K562 (cell line): ENCODE results near the gene EGFL7. TPM values are rescaled to one million over a fixed set of nuclear protein-coding genes. Genes with fewer than 3 reads are reported as not detected.

Experiments
- CBX3 ChIP-seq, 2 experiments: IDR thresholded peaks; 1 replicate in 1 of 2; 2 replicates in 1 of 2; pipeline ENCODE4 v1.6.1; 2012; ENCODE audit warnings: inconsistent platforms in 2 of 2, low read length in 2 of 2, borderline replicate concordance in 1 of 2, control low read depth in 1 of 2
- DNMT1 ChIP-seq: fragments of 450-650 bp; IDR thresholded peaks from 2 replicates; pipeline ENCODE4 v1.6.1; 2016; ENCODE audit warnings: antibody characterized with exemption, mild to moderate bottlenecking
- RHOXF2B ChIP-seq: fragments of 250-450 bp; sonication (Bioruptor Pico); conservative IDR thresholded peaks from 2 replicates; pipeline ENCODE4 v1.5.1; 2021
- TCF7 ChIP-seq: sonication (generic); IDR thresholded peaks from 2 replicates; pipeline ENCODE4 v1.6.1; 2016; ENCODE audit warnings: antibody characterized with exemption, borderline replicate concordance
- TCF7L2 ChIP-seq: fragments of 150-350 bp; IDR thresholded peaks from 2 replicates; pipeline ENCODE4 v1.6.1; 2016; ENCODE audit warnings: low read depth, mild to moderate bottlenecking, low read length, moderate library complexity
- ZFPM2 ChIP-seq: fragments of 250-450 bp; sonication (Bioruptor Pico); IDR thresholded peaks from 2 replicates; pipeline ENCODE4 v1.5.1; 2022; ENCODE audit warnings: mild to moderate bottlenecking
- ZNF124 ChIP-seq: sonication (generic); formaldehyde crosslinking; IDR thresholded peaks from 2 replicates; pipeline ENCODE4 v1.8.1; 2022; ENCODE audit warnings: missing genetic modification reagents
- ZNF140 ChIP-seq: fragments of 250-450 bp; sonication (Bioruptor Pico); IDR thresholded peaks from 2 replicates; pipeline ENCODE4 v1.8.0; 2021; ENCODE audit warnings: moderate library complexity, mild to moderate bottlenecking, inconsistent platforms
- ZNF354B ChIP-seq: fragments of 250-450 bp; sonication (Bioruptor Pico); IDR thresholded peaks from 2 replicates; pipeline ENCODE4 v1.4.0; 2020
- polyA plus RNA-seq, 8 experiments: library from polyadenylated mRNA; depleted of rRNA in 4 of 8; stranded (reverse) in 5 of 8; unstranded in 3 of 8; fragments of >200 nt; fragmentation: Nextera tagmentation in 2 of 8; fragmentation: Illumina TruSeq in 1 of 8; extraction: Ambion mirVana in 2 of 8; extraction: Trizol in 1 of 8; gene quantifications; 2 replicates each; pipeline versions ENCODE4 v1.2.1 to v1.2.3, GENCODE V29; 2011 to 2014; ENCODE audit warnings: inconsistent platforms in 1 of 8, missing spikeins in 1 of 8
- total RNA-seq, 7 experiments: library from RNA; depleted of rRNA in 6 of 7; stranded (reverse); fragments of >200 nt in 6 of 7; fragmentation: Illumina TruSeq in 2 of 7; extraction: Trizol in 2 of 7; gene quantifications; 2 replicates each; pipeline versions ENCODE4 v1.2.1 to v1.2.3, GENCODE V29; 2011 to 2021; ENCODE audit warnings: low replicate concordance in 1 of 7
- TF ChIP-seq, protein P1 (sequence below), 2 experiments: IDR thresholded peaks; 2 replicates each; pipeline ENCODE4 v1.6.1; 2011; ENCODE audit warnings: borderline replicate concordance in 1 of 2, control low read depth in 1 of 2, low read depth in 1 of 2, low read length in 1 of 2, mild to moderate bottlenecking in 1 of 2, mixed read lengths in 1 of 2, moderate library complexity in 1 of 2; ENCODE audit not compliant: insufficient read depth in 1 of 2, insufficient read length in 1 of 2, poor library complexity in 1 of 2, severe bottlenecking in 1 of 2; ENCODE audit errors: extremely low read depth in 1 of 2
- TF ChIP-seq, protein P2 (sequence below): sonication (generic); formaldehyde crosslinking; IDR thresholded peaks from 2 replicates; pipeline ENCODE4 v1.8.1; 2023; ENCODE audit warnings: mild to moderate bottlenecking, missing genetic modification reagents
- TF ChIP-seq, protein P3 (sequence below): fragments of 450-650 bp; formaldehyde crosslinking; IDR thresholded peaks from 2 replicates; pipeline ENCODE4 v1.4.0; 2020; ENCODE audit warnings: mild to moderate bottlenecking, moderate library complexity
- TF ChIP-seq, protein P4 (sequence below): fragments of 450-650 bp; IDR thresholded peaks from 2 replicates; pipeline ENCODE4 v1.6.1; 2016; ENCODE audit warnings: missing biosample characterization, missing genetic modification characterization

EGFL7 gene
- total and polyA plus RNA-seq, 9 of the 15 experiments (the other 6 are each of a cell fraction or from before 2014, with no cell fraction given), result 1.5 to 286 (median 55.5) TPM

DNA sequence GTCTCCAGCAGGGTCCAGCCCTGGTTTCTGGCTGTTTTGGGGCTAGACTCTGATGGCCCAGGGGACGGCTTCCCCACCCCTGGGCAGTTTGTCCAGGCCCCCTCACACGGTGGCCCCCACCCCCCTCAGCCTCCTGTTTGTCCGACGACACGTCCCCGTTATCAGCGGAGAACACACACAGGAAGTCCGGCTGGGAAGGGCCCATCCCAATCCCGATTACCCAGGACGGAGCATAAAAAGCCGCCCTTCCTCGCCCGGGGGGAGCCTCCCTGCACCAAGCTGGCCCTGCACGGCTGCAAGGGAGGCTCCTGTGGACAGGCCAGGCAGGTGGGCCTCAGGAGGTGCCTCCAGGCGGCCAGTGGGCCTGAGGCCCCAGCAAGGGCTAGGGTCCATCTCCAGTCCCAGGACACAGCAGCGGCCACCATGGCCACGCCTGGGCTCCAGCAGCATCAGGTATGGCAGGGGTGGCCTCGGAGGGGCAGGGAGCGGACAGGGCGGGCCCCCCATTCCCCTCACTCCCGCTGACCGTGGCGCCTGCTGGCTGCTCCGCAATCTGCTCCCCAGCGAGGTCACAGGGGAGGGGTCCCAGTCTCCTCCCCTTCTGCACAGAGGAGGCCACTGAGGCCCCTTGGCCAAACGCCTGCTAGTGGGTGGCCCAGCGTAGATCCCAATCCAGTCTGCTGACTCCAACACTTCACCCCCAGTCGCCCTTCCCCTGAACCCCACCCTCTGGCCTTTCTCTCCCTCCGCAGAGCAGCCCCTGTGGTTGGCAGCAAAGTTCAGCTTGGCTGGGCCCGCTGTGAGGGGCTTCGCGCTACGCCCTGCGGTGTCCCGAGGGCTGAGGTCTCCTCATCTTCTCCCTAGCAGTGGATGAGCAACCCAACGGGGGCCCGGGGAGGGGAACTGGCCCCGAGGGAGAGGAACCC lies at the start of gene EGFL7 (continued):
- TF ChIP-seq, protein P1, sequence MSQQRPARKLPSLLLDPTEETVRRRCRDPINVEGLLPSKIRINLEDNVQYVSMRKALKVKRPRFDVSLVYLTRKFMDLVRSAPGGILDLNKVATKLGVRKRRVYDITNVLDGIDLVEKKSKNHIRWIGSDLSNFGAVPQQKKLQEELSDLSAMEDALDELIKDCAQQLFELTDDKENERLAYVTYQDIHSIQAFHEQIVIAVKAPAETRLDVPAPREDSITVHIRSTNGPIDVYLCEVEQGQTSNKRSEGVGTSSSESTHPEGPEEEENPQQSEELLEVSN (IDR thresholded peaks at IDR 0.05; ENCODE audit: borderline replicate concordance in 1 of 2, extremely low read depth in 1 of 2, insufficient read depth in 1 of 2, insufficient read length in 1 of 2, low read depth in 1 of 2, low read length in 1 of 2, poor library complexity in 1 of 2, severe bottlenecking in 1 of 2), result peak in 1 of 2 experiments; percentile 15
- TF ChIP-seq TCF7 (no peak), TCF7L2 (no peak), DNMT1 (no peak), ZNF124 (no peak), CBX3 (IDR thresholded peaks at IDR 0.05; ENCODE audit: borderline replicate concordance in 1 of 2, low read length in 2 of 2) (no peak), ZFPM2 (CRISPR knock-in tag) (no peak), RHOXF2B (no peak), ZNF140 (CRISPR knock-in tag) (no peak), ZNF354B (CRISPR knock-in tag) (no peak)
- TF ChIP-seq, protein P2, sequence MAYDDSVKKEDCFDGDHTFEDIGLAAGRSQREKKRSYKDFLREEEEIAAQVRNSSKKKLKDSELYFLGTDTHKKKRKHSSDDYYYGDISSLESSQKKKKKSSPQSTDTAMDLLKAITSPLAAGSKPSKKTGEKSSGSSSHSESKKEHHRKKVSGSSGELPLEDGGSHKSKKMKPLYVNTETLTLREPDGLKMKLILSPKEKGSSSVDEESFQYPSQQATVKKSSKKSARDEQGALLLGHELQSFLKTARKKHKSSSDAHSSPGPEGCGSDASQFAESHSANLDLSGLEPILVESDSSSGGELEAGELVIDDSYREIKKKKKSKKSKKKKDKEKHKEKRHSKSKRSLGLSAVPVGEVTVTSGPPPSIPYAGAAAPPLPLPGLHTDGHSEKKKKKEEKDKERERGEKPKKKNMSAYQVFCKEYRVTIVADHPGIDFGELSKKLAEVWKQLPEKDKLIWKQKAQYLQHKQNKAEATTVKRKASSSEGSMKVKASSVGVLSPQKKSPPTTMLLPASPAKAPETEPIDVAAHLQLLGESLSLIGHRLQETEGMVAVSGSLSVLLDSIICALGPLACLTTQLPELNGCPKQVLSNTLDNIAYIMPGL, result 0 out of 2 replicates have a peak, but pooled peaks have one; percentile 43
- TF ChIP-seq, protein P3, sequence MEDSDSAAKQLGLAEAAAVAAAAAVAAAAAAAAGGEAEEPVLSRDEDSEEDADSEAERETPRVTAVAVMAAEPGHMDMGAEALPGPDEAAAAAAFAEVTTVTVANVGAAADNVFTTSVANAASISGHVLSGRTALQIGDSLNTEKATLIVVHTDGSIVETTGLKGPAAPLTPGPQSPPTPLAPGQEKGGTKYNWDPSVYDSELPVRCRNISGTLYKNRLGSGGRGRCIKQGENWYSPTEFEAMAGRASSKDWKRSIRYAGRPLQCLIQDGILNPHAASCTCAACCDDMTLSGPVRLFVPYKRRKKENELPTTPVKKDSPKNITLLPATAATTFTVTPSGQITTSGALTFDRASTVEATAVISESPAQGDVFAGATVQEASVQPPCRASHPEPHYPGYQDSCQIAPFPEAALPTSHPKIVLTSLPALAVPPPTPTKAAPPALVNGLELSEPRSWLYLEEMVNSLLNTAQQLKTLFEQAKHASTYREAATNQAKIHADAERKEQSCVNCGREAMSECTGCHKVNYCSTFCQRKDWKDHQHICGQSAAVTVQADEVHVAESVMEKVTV (CRISPR knock-in tag), result no peak
- TF ChIP-seq, protein P4, sequence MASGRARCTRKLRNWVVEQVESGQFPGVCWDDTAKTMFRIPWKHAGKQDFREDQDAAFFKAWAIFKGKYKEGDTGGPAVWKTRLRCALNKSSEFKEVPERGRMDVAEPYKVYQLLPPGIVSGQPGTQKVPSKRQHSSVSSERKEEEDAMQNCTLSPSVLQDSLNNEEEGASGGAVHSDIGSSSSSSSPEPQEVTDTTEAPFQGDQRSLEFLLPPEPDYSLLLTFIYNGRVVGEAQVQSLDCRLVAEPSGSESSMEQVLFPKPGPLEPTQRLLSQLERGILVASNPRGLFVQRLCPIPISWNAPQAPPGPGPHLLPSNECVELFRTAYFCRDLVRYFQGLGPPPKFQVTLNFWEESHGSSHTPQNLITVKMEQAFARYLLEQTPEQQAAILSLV (tag), result no peak
